ENCODE data around the gene TM4SF1. TPM values are rescaled to one million over a fixed set of nuclear protein-coding genes. Genes with fewer than 3 reads are reported as not detected.

The TM4SF1 gene
- total RNA-seq, 1 donor from 2014 or later, result 60.3 TPM

DNA sequence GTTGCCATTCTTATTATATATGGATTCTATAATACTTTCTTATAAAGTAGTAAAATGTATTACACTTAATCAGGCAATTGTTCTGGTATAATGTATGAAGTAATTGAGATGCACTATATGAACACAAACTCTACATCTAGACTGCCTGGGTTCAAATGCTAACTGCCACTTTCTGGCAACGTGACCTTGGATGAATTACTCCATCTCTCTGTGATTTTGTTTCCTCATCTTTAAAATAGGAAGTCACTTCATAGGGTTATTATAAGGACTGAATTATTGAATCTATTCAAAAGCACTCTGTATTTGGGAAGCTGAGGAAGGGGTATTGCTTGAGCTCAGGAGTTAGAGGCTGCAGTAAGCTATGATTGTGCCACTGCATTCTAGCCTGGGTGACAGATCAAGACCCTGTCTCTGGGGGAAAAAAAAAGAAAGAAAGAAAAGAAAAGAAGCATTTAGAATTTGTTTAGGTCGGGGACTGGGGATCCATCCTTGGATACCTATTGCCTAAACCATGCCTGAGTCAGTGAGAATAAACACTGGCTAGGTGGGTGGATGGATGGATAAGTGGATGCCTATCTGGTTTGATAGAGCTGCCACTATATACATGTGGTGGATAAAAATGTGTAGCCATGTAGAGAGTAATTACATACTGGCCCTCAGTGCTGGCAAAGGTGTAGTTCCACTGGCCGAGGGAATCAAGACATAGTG, 2.5 kb downstream of the TM4SF1 start:
- TF ChIP-seq, protein P1, sequence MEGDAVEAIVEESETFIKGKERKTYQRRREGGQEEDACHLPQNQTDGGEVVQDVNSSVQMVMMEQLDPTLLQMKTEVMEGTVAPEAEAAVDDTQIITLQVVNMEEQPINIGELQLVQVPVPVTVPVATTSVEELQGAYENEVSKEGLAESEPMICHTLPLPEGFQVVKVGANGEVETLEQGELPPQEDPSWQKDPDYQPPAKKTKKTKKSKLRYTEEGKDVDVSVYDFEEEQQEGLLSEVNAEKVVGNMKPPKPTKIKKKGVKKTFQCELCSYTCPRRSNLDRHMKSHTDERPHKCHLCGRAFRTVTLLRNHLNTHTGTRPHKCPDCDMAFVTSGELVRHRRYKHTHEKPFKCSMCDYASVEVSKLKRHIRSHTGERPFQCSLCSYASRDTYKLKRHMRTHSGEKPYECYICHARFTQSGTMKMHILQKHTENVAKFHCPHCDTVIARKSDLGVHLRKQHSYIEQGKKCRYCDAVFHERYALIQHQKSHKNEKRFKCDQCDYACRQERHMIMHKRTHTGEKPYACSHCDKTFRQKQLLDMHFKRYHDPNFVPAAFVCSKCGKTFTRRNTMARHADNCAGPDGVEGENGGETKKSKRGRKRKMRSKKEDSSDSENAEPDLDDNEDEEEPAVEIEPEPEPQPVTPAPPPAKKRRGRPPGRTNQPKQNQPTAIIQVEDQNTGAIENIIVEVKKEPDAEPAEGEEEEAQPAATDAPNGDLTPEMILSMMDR (IDR thresholded peaks at IDR 0.05), result peak; percentile 3
- Mint-ChIP-seq H3K4me1 (ENCODE audit: low read depth) (peaks cover 67% of the 10 kb centered on the region), H3K27me3 (ENCODE audit: low read depth) (no peaks in the 10 kb centered on the region), H3K27ac (ENCODE audit: unreplicated experiment) (no peak overlapping the region), H3K36me3 (ENCODE audit: low read depth) (peaks cover 15% of the 10 kb centered on the region), H3K4me3 (ENCODE audit: unreplicated experiment) (peak overlapping the region; percentile 55), H3K9me3 (ENCODE audit: low read depth) (no peaks in the 10 kb centered on the region)
- DNase-seq (ENCODE audit: low spot score), result no peak

DNA sequence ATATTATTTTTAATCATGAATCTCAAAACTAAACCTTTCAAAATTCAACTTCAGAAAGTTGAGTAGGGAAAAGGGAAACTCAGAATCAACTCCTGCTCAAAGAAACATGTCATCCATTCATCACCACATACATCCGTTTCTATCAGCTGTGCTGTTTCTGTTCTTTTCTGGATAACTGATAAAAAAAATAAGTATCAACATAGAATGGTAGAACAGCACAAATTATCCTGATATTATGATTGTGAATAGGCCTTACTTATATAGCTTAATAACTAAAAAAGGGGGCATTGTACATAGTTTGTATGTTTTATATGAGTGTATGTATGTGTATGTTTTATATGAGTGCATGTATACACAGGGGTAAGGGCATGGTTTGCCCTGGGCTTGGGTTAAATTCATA, 3.1 kb downstream of the TM4SF1 start:
- no peak overlapping the region for H3K4me3 Mint-ChIP-seq (ENCODE audit: unreplicated experiment)
- H3K9me3 Mint-ChIP-seq (ENCODE audit: low read depth), result no peaks in the 10 kb centered on the region
- no peak overlapping the region for H3K27ac Mint-ChIP-seq (ENCODE audit: unreplicated experiment)
- H3K36me3 Mint-ChIP-seq (ENCODE audit: low read depth), result peaks cover 15% of the 10 kb centered on the region
- TF ChIP-seq, protein P1 (IDR thresholded peaks at IDR 0.05), result no peak
- DNase-seq (ENCODE audit: low spot score), result no peak
- H3K27me3 Mint-ChIP-seq (ENCODE audit: low read depth), result no peaks in the 10 kb centered on the region
- peaks cover 67% of the 10 kb centered on the region for H3K4me1 Mint-ChIP-seq (ENCODE audit: low read depth)

GRCh38 chr3:149373235-149374125, 4.0 kb downstream of the TM4SF1 start:
- peak overlapping the region; percentile 22 for H3K27ac Mint-ChIP-seq (ENCODE audit: unreplicated experiment)
- H3K9me3 Mint-ChIP-seq (ENCODE audit: low read depth), result no peaks in the 10 kb centered on the region
- no peaks in the 10 kb centered on the region for H3K27me3 Mint-ChIP-seq (ENCODE audit: low read depth)
- TF ChIP-seq, protein P1 (IDR thresholded peaks at IDR 0.05), result no peak
- no peak overlapping the region for H3K4me3 Mint-ChIP-seq (ENCODE audit: unreplicated experiment)
- H3K4me1 Mint-ChIP-seq (ENCODE audit: low read depth), result peaks cover 62% of the 10 kb centered on the region
- no peak for DNase-seq (ENCODE audit: low spot score)
- peaks cover 17% of the 10 kb centered on the region for H3K36me3 Mint-ChIP-seq (ENCODE audit: low read depth)

DNA sequence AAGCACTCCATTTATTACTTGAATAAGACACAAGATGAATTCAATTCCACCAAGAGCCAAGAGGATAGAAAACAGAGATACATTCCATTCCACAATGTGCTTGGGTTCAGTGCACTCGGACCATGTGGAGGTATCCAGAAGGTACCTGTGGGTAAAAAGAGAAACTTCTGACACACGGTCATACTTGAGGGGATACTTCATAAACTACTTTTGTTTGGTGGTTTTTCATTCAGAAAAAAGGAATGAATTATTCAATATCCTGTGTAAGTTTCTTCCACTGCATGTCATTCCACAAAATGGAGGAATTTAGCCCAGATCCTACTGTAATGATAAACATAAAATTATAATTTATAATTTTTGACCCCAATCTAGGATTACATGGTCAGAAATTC, 5.7 kb downstream of the TM4SF1 start:
- Mint-ChIP-seq H3K4me3 (ENCODE audit: unreplicated experiment) (no peak overlapping the region), H3K9me3 (ENCODE audit: low read depth) (no peaks in the 10 kb centered on the region), H3K4me1 (ENCODE audit: low read depth) (peaks cover 54% of the 10 kb centered on the region), H3K27ac (ENCODE audit: unreplicated experiment) (no peak overlapping the region), H3K36me3 (ENCODE audit: low read depth) (peaks cover 17% of the 10 kb centered on the region), H3K27me3 (ENCODE audit: low read depth) (no peaks in the 10 kb centered on the region)
- TF ChIP-seq, protein P1 (IDR thresholded peaks at IDR 0.05), result no peak
- no peak for DNase-seq (ENCODE audit: low spot score)

GRCh38 chr3:149371001-149371722, 6.3 kb downstream of the TM4SF1 start:
- H3K27ac Mint-ChIP-seq (ENCODE audit: unreplicated experiment), result peak overlapping the region; percentile 25
- no peaks in the 10 kb centered on the region for H3K27me3 Mint-ChIP-seq (ENCODE audit: low read depth)
- peaks cover 17% of the 10 kb centered on the region for H3K36me3 Mint-ChIP-seq (ENCODE audit: low read depth)
- H3K9me3 Mint-ChIP-seq (ENCODE audit: low read depth), result no peaks in the 10 kb centered on the region
- no peak for DNase-seq (ENCODE audit: low spot score)
- TF ChIP-seq, protein P1 (IDR thresholded peaks at IDR 0.05), result no peak
- H3K4me3 Mint-ChIP-seq (ENCODE audit: unreplicated experiment), result no peak overlapping the region
- peaks cover 53% of the 10 kb centered on the region for H3K4me1 Mint-ChIP-seq (ENCODE audit: low read depth)

Data from chondrocyte (in vitro differentiated cells).